Upper lobe of right lung (tissue), 1 donor: Measurements from ENCODE around the gene MIDN. TPM values are rescaled to one million over a fixed set of nuclear protein-coding genes. Genes with fewer than 3 reads are reported as not detected.
"Not testable (repeated sequence)": the region's sequence is repeated elsewhere in the genome, so short reads cannot be mapped to it uniquely, and the experiment has no call there.

ENCODE experiments used
- ATAC-seq: fragments of 200-7000 bp; cut with Tn5 transposase; one replicate; pipeline ENCODE4 v1.9.1; 2020; ENCODE audit warnings: mild to moderate bottlenecking, moderate library complexity
- DNase-seq: peaks from one replicate; pipeline ENCODE4 v3.0.0-alpha.2; 2020
- H3K27ac ChIP-seq: fragments of 200-600 bp; one replicate; pipeline ENCODE4 v1.8.0; 2022
- H3K27me3 ChIP-seq: fragments of 200-600 bp; one replicate; pipeline ENCODE4 v1.8.0; 2022; ENCODE audit warnings: mild to moderate bottlenecking
- H3K36me3 ChIP-seq: fragments of 200-600 bp; one replicate; pipeline ENCODE4 v1.8.0; 2022
- H3K4me1 ChIP-seq: fragments of 200-600 bp; one replicate; pipeline ENCODE4 v1.8.0; 2022
- H3K4me3 ChIP-seq: fragments of 200-600 bp; one replicate; pipeline ENCODE4 v1.8.0; 2022; ENCODE audit warnings: mild to moderate bottlenecking
- H3K9me3 ChIP-seq: fragments of 200-600 bp; one replicate; pipeline ENCODE4 v1.8.0; 2022
- intact Hi-C: fragments of 100-400 bp; cut with DNase I; formaldehyde crosslinking; loops from one replicate; pipeline ENCODE4 v1.11.0; 2022
- long read RNA-seq: library from polyadenylated mRNA; unstranded; transcript quantifications from one replicate; pipeline ENCODE4 v2.0.0, GENCODE V29; 2021
- total RNA-seq: library from RNA; stranded (reverse); fragmentation: NEBNext Ultra II Directional; extraction: Animal tissue kit (Norgen Biotek cat#: 25700); gene quantifications from one replicate; pipeline ENCODE4 v1.2.1, GENCODE V29; 2021
- TF ChIP-seq, protein P1 (sequence below): fragments of 200-600 bp; IDR thresholded peaks from one replicate; pipeline ENCODE4 v1.8.0; 2022; ENCODE audit warnings: antibody characterized with exemption
- donor health status: DM: no; HTN: yes; CAD: no; lungs with severe emphysema.

MIDN gene
- 135 TPM for total RNA-seq
- long read RNA-seq, partial matches to known transcripts = 7 of 19 reads
- long read RNA-seq, other reads (novel, unspliced or antisense) = 7 of 19 reads

DNA sequence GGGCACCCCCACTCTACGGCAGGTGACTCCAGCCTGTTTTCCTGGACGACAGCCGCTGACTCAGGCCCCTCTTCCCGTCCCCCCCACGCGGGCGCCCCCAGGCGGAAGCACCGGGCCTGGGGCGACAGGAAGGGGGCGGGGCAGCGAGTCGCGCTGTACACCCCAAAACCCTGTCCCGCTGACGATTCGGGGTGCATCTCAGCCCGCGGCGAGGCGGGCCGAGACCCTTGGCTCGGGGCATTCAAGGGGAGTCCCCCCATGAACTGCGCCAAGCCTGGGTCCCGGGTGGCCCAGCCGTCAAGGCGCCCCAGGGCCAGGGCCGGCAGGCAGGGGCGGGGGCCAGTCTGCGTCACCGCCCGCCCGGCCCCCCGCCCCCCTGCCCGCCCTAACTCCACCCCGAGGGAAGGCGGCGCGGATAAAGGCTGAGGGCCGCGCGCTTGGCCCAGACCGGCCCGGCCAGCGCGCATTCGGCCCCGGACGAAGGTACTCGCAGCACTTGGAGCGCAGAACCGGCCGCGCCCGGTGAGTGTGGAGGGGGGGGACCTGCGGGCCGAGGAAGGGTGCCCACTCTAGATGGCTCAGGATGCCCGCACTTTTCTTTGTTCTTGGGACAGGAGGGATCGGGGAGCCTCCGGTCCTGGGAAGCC, at the start of gene MIDN:
MIDN (plus strand) TSS at position 445 of the 647 bp plus-strand sequence. CDS start 1,714 bp downstream, outside the sequence.
- peak within 1 kb of the TSS; percentile 81 for H3K4me3 ChIP-seq
- TF ChIP-seq, protein P1, sequence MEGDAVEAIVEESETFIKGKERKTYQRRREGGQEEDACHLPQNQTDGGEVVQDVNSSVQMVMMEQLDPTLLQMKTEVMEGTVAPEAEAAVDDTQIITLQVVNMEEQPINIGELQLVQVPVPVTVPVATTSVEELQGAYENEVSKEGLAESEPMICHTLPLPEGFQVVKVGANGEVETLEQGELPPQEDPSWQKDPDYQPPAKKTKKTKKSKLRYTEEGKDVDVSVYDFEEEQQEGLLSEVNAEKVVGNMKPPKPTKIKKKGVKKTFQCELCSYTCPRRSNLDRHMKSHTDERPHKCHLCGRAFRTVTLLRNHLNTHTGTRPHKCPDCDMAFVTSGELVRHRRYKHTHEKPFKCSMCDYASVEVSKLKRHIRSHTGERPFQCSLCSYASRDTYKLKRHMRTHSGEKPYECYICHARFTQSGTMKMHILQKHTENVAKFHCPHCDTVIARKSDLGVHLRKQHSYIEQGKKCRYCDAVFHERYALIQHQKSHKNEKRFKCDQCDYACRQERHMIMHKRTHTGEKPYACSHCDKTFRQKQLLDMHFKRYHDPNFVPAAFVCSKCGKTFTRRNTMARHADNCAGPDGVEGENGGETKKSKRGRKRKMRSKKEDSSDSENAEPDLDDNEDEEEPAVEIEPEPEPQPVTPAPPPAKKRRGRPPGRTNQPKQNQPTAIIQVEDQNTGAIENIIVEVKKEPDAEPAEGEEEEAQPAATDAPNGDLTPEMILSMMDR = peak; percentile 48
- intact Hi-C loops = no loop called here
- no peaks in the 10 kb centered on the region for H3K27me3 ChIP-seq
- peak; percentile 30 for ATAC-seq
- no peaks in the 10 kb centered on the region for H3K9me3 ChIP-seq
- peak within 1 kb of the TSS; percentile 98 for H3K27ac ChIP-seq
- H3K4me1 ChIP-seq = peaks cover 37% of the 10 kb centered on the region
- peak; percentile 95 for DNase-seq
- H3K36me3 ChIP-seq = peaks cover 4% of the 10 kb centered on the region

DNA sequence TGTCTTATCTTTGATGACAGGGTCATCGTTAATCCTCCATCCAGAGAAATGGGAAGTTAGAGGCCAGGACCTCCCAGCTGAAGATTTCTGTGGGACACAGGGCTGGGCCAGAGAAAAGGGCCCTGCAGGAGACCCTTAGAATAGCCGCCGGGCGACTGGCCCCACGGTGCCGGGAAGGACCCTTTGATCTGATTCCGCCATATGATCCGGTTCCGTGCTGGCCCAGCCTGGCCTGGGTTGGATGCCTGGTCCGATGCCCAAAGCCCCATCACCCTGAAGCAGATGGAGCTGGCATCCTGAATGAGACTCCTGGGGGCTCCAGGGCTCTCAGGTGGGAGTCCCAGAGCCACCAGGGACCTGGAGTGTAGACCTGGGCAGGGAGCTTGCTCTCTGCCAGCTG, 48.9 kb upstream of the MIDN start:
- no peaks in the 10 kb centered on the region for H3K36me3 ChIP-seq
- H3K4me1 ChIP-seq = peaks cover 10% of the 10 kb centered on the region
- intact Hi-C loops = no loop called here
- H3K4me3 ChIP-seq = no peak overlapping the region
- no peaks in the 10 kb centered on the region for H3K27me3 ChIP-seq
- TF ChIP-seq, protein P1 = no peak
- ATAC-seq = no peak
- H3K9me3 ChIP-seq = no peaks in the 10 kb centered on the region
- DNase-seq = no peak
- no peak overlapping the region for H3K27ac ChIP-seq

DNA sequence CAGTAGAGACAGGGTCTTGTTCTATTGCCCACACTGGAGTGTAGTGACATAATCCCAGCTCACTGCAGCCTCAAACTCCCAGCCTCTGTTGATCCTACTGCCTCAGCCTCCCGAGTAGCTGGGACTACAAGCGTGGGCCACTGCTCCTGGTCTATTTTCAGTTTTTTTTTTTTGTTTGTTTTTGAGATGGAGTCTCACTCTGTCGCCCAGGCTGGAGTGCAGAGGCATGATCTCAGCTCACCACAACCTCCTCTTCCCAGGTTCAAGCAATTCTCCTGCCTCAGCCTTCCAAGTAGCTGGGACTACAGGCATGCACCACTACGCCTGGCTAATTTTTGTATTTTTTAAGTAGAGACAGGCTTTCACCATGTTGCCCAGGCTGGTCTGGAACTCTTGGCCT, 47.8 kb upstream of the MIDN start:
- peaks cover 15% of the 10 kb centered on the region for H3K4me1 ChIP-seq
- H3K36me3 ChIP-seq, H3K27ac ChIP-seq, H3K4me3 ChIP-seq, intact Hi-C loops, H3K9me3 ChIP-seq, ATAC-seq, DNase-seq, H3K27me3 ChIP-seq: not testable (repeated sequence)

DNA sequence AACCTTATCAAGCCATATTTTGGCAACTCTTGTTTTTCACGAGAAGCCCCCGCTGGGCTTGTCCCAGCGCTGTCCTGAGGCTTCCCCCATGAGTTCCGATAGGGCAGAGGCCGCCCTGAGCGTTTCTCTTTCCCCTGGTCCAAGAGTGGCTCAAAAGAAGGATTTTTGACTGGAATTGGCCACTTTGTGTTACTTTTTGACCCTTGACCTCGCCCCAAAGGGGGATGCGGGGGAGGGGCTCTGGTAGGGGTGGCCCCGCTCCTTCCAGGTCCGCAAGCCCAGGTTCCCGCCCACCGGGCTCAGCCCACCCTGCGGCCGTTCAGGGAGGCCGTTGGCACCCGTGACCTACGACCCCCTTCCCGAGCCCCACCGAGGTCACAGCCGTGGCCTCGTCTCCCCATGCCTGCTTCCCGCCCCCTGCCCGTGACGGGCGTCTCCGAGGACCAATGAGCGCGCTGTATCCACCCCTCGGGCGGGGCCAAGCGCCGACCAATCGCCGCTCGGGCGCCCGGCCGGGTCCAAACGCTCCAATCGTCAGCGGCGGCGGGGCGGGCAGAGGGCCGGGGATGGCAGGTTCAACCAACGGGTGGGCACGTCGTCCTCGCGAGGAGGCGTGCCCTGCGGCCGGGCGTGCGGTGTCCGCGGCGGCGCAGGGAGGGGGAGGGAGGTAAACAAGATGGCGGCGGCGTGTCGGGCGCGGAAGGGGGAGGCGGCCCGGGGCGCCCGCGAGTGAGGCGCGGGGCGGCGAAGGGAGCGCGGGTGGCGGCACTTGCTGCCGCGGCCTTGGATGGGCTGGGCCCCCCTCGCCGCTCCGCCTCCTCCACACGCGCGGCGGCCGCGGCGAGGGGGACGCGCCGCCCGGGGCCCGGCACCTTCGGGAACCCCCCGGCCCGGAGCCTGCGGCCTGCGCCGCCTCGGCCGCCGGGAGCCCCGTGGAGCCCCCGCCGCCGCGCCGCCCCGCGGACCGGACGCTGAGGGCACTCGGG, 43.0 kb upstream of the MIDN start, which contains the start of gene STK11:
STK11 (plus strand) TSS at position 665 of the 986 bp plus-strand sequence. CDS start 1,136 bp downstream, outside the sequence.
- peak within 1 kb of the TSS; percentile 72 for H3K4me3 ChIP-seq
- H3K4me1 ChIP-seq = peaks cover 44% of the 10 kb centered on the region
- DNase-seq (peak; percentile 100), ATAC-seq (peak; percentile 97)
- peaks cover 3% of the 10 kb centered on the region for H3K36me3 ChIP-seq
- H3K27ac ChIP-seq = peak within 1 kb of the TSS; percentile 81
- H3K27me3 ChIP-seq = no peaks in the 10 kb centered on the region
- no peaks in the 10 kb centered on the region for H3K9me3 ChIP-seq
- TF ChIP-seq, protein P1 = no peak
- intact Hi-C loops = no loop called here

DNA sequence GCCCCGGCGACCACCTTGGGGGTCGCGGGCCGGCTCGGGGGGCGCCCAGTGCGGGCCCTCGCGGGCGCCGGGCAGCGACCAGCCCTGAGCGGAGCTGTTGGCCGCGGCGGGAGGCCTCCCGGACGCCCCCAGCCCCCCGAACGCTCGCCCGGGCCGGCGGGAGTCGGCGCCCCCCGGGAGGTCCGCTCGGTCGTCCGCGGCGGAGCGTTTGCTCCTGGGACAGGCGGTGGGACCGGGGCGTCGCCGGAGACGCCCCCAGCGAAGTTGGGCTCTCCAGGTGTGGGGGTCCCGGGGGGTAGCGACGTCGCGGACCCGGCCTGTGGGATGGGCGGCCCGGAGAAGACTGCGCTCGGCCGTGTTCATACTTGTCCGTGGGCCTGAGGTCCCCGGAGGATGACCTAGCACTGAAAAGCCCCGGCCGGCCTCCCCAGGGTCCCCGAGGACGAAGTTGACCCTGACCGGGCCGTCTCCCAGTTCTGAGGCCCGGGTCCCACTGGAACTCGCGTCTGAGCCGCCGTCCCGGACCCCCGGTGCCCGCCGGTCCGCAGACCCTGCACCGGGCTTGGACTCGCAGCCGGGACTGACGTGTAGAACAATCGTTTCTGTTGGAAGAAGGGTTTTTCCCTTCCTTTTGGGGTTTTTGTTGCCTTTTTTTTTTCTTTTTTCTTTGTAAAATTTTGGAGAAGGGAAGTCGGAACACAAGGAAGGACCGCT, 42.1 kb upstream of the MIDN start:
- no peak for ATAC-seq

More for the DNA sequence above, 42.1 kb upstream of the MIDN start:
- Histone ChIP-seq H3K27me3 (no peaks in the 10 kb centered on the region), H3K4me3 (peak overlapping the region; percentile 72), H3K9me3 (no peaks in the 10 kb centered on the region), H3K4me1 (peaks cover 48% of the 10 kb centered on the region), H3K36me3 (peaks cover 4% of the 10 kb centered on the region), H3K27ac (peak overlapping the region; percentile 80)
- TF ChIP-seq, protein P1 = no peak
- no peak for DNase-seq
- intact Hi-C loops = no loop called here
